Stomach (tissue), 9 donors: ENCODE measurements around the gene ZNF90. TPM values are rescaled to one million over a fixed set of nuclear protein-coding genes. Genes with fewer than 3 reads are reported as not detected.
"Not testable (repeated sequence)": the region's sequence is repeated elsewhere in the genome, so short reads cannot be mapped to it uniquely, and the experiment has no call there.

Experiments
- DNase-seq, 2 donors: peaks; one replicate each; pipeline versions ENCODE4 v3.0.0 to v3.0.0-alpha.2; 2013 to 2019
- H3K27ac ChIP-seq, 5 donors: fragments of 200-600 bp in 4 of 5; sonication (generic) in 4 of 5; one replicate each; pipeline ENCODE4 v1.5.1; 2013 to 2019; ENCODE audit warnings: mild to moderate bottlenecking in 1 of 5, moderate library complexity in 1 of 5
- H3K27me3 ChIP-seq, 3 donors: fragments of 200-600 bp; sonication (generic); one replicate each; pipeline ENCODE4 v1.5.1; 2017 to 2019; ENCODE audit warnings: mixed run types in 1 of 3
- H3K36me3 ChIP-seq, 4 donors: fragments of 200-600 bp; sonication (generic); 1 replicate in 3 of 4; 2 replicates in 1 of 4; pipeline ENCODE4 v1.5.1; 2016 to 2019
- H3K4me1 ChIP-seq, 4 donors: fragments of 200-600 bp; sonication (generic); one replicate each; pipeline ENCODE4 v1.5.1; 2016 to 2019
- H3K4me3 ChIP-seq, 4 donors: fragments of 200-600 bp; sonication (generic) in 3 of 4; one replicate each; pipeline ENCODE4 v1.5.1; 2016 to 2019; ENCODE audit warnings: mild to moderate bottlenecking in 1 of 4
- H3K9me3 ChIP-seq, 4 donors: fragments of 200-600 bp; sonication (generic); one replicate each; pipeline ENCODE4 v1.5.1; 2016 to 2019
- CTCF ChIP-seq, 7 experiments: fragments of 450-650 bp in 4 of 7; fragments of 200-600 bp in 3 of 7; sonication (generic) in 3 of 7; IDR thresholded peaks; one replicate each; pipeline ENCODE4 v1.5.1; 2016 to 2019; ENCODE audit warnings: antibody characterized with exemption in 7 of 7, control low read depth in 2 of 7, mild to moderate bottlenecking in 1 of 7
- EP300 ChIP-seq: sonication (generic); formaldehyde crosslinking; IDR thresholded peaks from one replicate; pipeline ENCODE4 v1.6.1; 2017; ENCODE audit warnings: antibody characterized with exemption
- POLR2A ChIP-seq, 4 donors: fragments of 450-650 bp; IDR thresholded peaks; one replicate each; pipeline ENCODE4 v1.6.1; 2016; ENCODE audit warnings: antibody characterized with exemption in 4 of 4, control low read depth in 2 of 4, mild to moderate bottlenecking in 1 of 4, moderate library complexity in 1 of 4
- POLR2AphosphoS5 ChIP-seq, 3 donors: sonication (generic); formaldehyde crosslinking; IDR thresholded peaks; one replicate each; pipeline ENCODE4 v1.6.1; 2016; ENCODE audit warnings: antibody characterized with exemption in 3 of 3
- WGBS, 5 donors: extraction: QIAGEN DNeasy Blood & Tissue Kit in 3 of 5; methylation state at CpG; one replicate each; pipeline versions ENCODE4 v1.1.5 to v1.1.7; 2013 to 2018; 5-methylcytosine and 5-hydroxymethylcytosine counted together
- intact Hi-C: fragments of 100-400 bp; cut with DNase I; formaldehyde crosslinking; loops from one replicate; pipeline ENCODE4 v1.15.1; 2023; ENCODE audit warnings: low total_unique reads
- polyA plus RNA-seq, 3 donors: library from polyadenylated mRNA; stranded (reverse); fragments of 200-250 nt; gene quantifications; one replicate each; pipeline ENCODE4 v1.2.3, GENCODE V29; 2013
- total RNA-seq, 5 donors: library from RNA; depleted of rRNA; stranded (reverse); fragments of >200 nt; gene quantifications; one replicate each; pipeline versions ENCODE4 v1.1.0 to v1.2.3, GENCODE V29; 2014 to 2016
- donor health status: healthy with polysubstance abuse.
- donor health status: Bipolar disorder and iron deficiency.
- donor health status: healthy.

Gene ZNF90
- total and polyA plus RNA-seq, 8 donors: 1.4 to 67.1 (median 2.2) TPM

GRCh38 chr19:20124879-20125278 lies 47.1 kb downstream of the ZNF90 start:
- H3K36me3 ChIP-seq: peaks cover 0 to 71% (median 25%) of the 10 kb centered on the region in 4 donors
- no peaks in the 10 kb centered on the region for H3K27me3 ChIP-seq
- H3K4me3 ChIP-seq: no peak overlapping the region
- no peaks in the 10 kb centered on the region for H3K4me1 ChIP-seq
- DNase-seq: no peak
- no peak for TF ChIP-seq POLR2AphosphoS5 (IDR thresholded peaks at IDR 0.05)
- TF ChIP-seq POLR2A (IDR thresholded peaks at IDR 0.05): no peak
- no peak for TF ChIP-seq EP300
- no peak for TF ChIP-seq CTCF (IDR thresholded peaks at IDR 0.05)
- intact Hi-C loops: no loop called here
- whole genome bisulfite sequencing, 5 donors: 96 to 99% (median 98%) methylated on average over 23 of the region's 23 CpGs
- no peak overlapping the region for H3K27ac ChIP-seq
- peaks cover 16 to 99% (median 76%) of the 10 kb centered on the region in 4 donors for H3K9me3 ChIP-seq

- Histone ChIP-seq H3K9me3 (peaks cover 0 to 89% (median 53%) of the 10 kb centered on the region in 4 donors), H3K36me3 (peaks cover 0 to 23% (median 5%) of the 10 kb centered on the region in 4 donors)
- H3K27me3 ChIP-seq, H3K4me3 ChIP-seq, intact Hi-C loops, DNase-seq, H3K4me1 ChIP-seq, H3K27ac ChIP-seq: not testable (repeated sequence)
- 76 to 94% (median 84%) methylated on average over 2 of the region's 2 CpGs for WGBS, 5 donors
Observed at GRCh38 chr19:20132933-20133332, 55.1 kb downstream of the ZNF90 start.

GRCh38 chr19:20137714-20138113 lies 59.9 kb downstream of the ZNF90 start:
- H3K4me3 ChIP-seq, H3K4me1 ChIP-seq, H3K36me3 ChIP-seq, intact Hi-C loops, H3K27me3 ChIP-seq, DNase-seq, H3K27ac ChIP-seq: not testable (repeated sequence)
- WGBS, 5 donors: 87 to 99% (median 95%) methylated on average over 11 to 26 of the region's 29 CpGs; no CpG with 5 or more reads in 2 of the 5 donors
- peaks cover 0 to 86% (median 43%) of the 10 kb centered on the region in 4 donors for H3K9me3 ChIP-seq

- H3K9me3 ChIP-seq: peaks cover 0 to 18% (median 3%) of the 10 kb centered on the region in 4 donors
- H3K4me1 ChIP-seq: no peaks in the 10 kb centered on the region
- no peaks in the 10 kb centered on the region for H3K27me3 ChIP-seq
- intact Hi-C loops: no loop called here
- TF ChIP-seq EP300 (no peak), POLR2A (IDR thresholded peaks at IDR 0.05) (no peak), POLR2AphosphoS5 (IDR thresholded peaks at IDR 0.05) (no peak), CTCF (IDR thresholded peaks at IDR 0.05) (no peak)
- H3K36me3 ChIP-seq: no peaks in the 10 kb centered on the region
- no peak overlapping the region for H3K4me3 ChIP-seq
- no peak for DNase-seq
- no peak overlapping the region for H3K27ac ChIP-seq
- 75 to 81% (median 78%) methylated on average over 9 to 12 of the region's 12 CpGs for WGBS, 5 donors
Observed at GRCh38 chr19:20151617-20152145, 73.9 kb downstream of the ZNF90 start.

- DNase-seq, H3K4me3 ChIP-seq, H3K36me3 ChIP-seq, H3K4me1 ChIP-seq, H3K27ac ChIP-seq, H3K27me3 ChIP-seq, intact Hi-C loops: not testable (repeated sequence)
- peaks cover 0 to 18% (median 3%) of the 10 kb centered on the region in 4 donors for H3K9me3 ChIP-seq
- 57 to 74% (median 65%) methylated on average over 5 to 12 of the region's 15 CpGs for WGBS, 5 donors
Observed at GRCh38 chr19:20152506-20152905, 74.7 kb downstream of the ZNF90 start.

- TF ChIP-seq POLR2A (IDR thresholded peaks at IDR 0.05): no peak
- TF ChIP-seq CTCF (IDR thresholded peaks at IDR 0.05): no peak
- no peak for TF ChIP-seq POLR2AphosphoS5 (IDR thresholded peaks at IDR 0.05)
- TF ChIP-seq EP300: no peak
- H3K9me3 ChIP-seq: peaks cover 0 to 18% (median 3%) of the 10 kb centered on the region in 4 donors
- no peaks in the 10 kb centered on the region for H3K4me1 ChIP-seq
- H3K36me3 ChIP-seq: no peaks in the 10 kb centered on the region
- H3K27me3 ChIP-seq: no peaks in the 10 kb centered on the region
- H3K4me3 ChIP-seq: no peak overlapping the region
- WGBS, 5 donors: 89 to 96% (median 93%) methylated on average over 4 of the region's 4 CpGs
- H3K27ac ChIP-seq: no peak overlapping the region
- no peak for DNase-seq
- intact Hi-C loops: no loop called here
Observed at GRCh38 chr19:20153281-20153680, 75.5 kb downstream of the ZNF90 start.
